CD14-positive monocyte (primary cell): Measurements from ENCODE around the gene BCL2L14. TPM values are rescaled to one million over a fixed set of nuclear protein-coding genes. Genes with fewer than 3 reads are reported as not detected.

Source experiments
- DNase-seq, 3 donors: peaks; one replicate each; pipeline ENCODE4 v3.0.0-alpha.2; 2011 to 2022
- H2AFZ ChIP-seq: 2 replicates; pipeline ENCODE4 v1.6.0; 2012; ENCODE audit warnings: mild to moderate bottlenecking, low read depth, low read length, inconsistent platforms; ENCODE audit not compliant: insufficient read depth, poor library complexity, severe bottlenecking
- H3K27ac ChIP-seq, 2 donors: 1 replicate in 1 of 2; 2 replicates in 1 of 2; pipeline ENCODE4 v1.5.1; 2012 to 2013; ENCODE audit warnings: low read length in 2 of 2, control low read depth in 1 of 2, inconsistent platforms in 1 of 2, low read depth in 1 of 2, mild to moderate bottlenecking in 1 of 2
- H3K27me3 ChIP-seq, 2 donors: one replicate each; pipeline versions ENCODE4 v1.6.0 to v1.6.1; 2011 to 2013; ENCODE audit warnings: low read length in 2 of 2; ENCODE audit not compliant: control insufficient read depth in 2 of 2, insufficient read depth in 2 of 2
- H3K36me3 ChIP-seq, 2 donors: replicated peaks in 1 of 2; 1 replicate in 1 of 2; 2 replicates in 1 of 2; pipeline versions ENCODE4 v1.5.1 to v1.6.1; 2012 to 2013; ENCODE audit warnings: low read length in 2 of 2, control low read depth in 1 of 2, inconsistent platforms in 1 of 2, mild to moderate bottlenecking in 1 of 2; ENCODE audit not compliant: insufficient read depth in 2 of 2, control insufficient read depth in 1 of 2
- H3K4me1 ChIP-seq, 2 donors: 1 replicate in 1 of 2; 2 replicates in 1 of 2; pipeline versions ENCODE4 v1.5.1 to v1.6.1; 2012 to 2013; ENCODE audit warnings: low read length in 2 of 2, control low read depth in 1 of 2, inconsistent platforms in 1 of 2, mild to moderate bottlenecking in 1 of 2, moderate library complexity in 1 of 2; ENCODE audit not compliant: insufficient read depth in 2 of 2, control insufficient read depth in 1 of 2
- H3K4me2 ChIP-seq: replicated peaks from 2 replicates; pipeline ENCODE3; 2012; ENCODE audit warnings: low read length, moderate library complexity, mild to moderate bottlenecking; ENCODE audit not compliant: poor library complexity, severe bottlenecking; ENCODE audit errors: extremely low read depth
- H3K4me3 ChIP-seq, 3 experiments: fragments of 200-600 bp in 1 of 3; sonication (generic) in 1 of 3; replicated peaks in 1 of 3; 1 replicate in 2 of 3; 2 replicates in 1 of 3; pipeline ENCODE4 v1.5.1; 2011 to 2013; ENCODE audit warnings: low read length in 3 of 3, mild to moderate bottlenecking in 3 of 3, control low read depth in 2 of 3, low read depth in 2 of 3, inconsistent platforms in 1 of 3, moderate library complexity in 1 of 3
- H3K79me2 ChIP-seq: 2 replicates; pipeline ENCODE4 v1.6.0; 2012; ENCODE audit warnings: mild to moderate bottlenecking, control low read depth, inconsistent platforms, low read length, moderate library complexity; ENCODE audit not compliant: insufficient read depth
- H3K9ac ChIP-seq: 2 replicates; pipeline ENCODE4 v1.6.0; 2017; ENCODE audit warnings: low read length, mild to moderate bottlenecking; ENCODE audit not compliant: insufficient read depth, poor library complexity, severe bottlenecking
- H3K9me3 ChIP-seq, 2 donors: replicated peaks in 1 of 2; 1 replicate in 1 of 2; 2 replicates in 1 of 2; pipeline versions ENCODE4 v1.5.1 to v1.6.1; 2012 to 2013; ENCODE audit warnings: low read length in 2 of 2, control low read depth in 1 of 2; ENCODE audit not compliant: control insufficient read depth in 1 of 2, insufficient read depth in 1 of 2
- H4K20me1 ChIP-seq: 2 replicates; pipeline ENCODE4 v1.6.0; 2012; ENCODE audit warnings: mild to moderate bottlenecking, low read length, control low read depth, moderate library complexity; ENCODE audit not compliant: insufficient read depth
- H3K27ac Mint-ChIP-seq, 7 donors: one replicate each; pipeline ENCODE4 v1.8.0; 2020; ENCODE audit warnings: mild to moderate bottlenecking in 7 of 7, mixed read lengths in 7 of 7, moderate library complexity in 6 of 7, inconsistent platforms in 2 of 7
- H3K27me3 Mint-ChIP-seq, 3 donors: one replicate each; pipeline ENCODE4 v1.8.0; 2021 to 2022; ENCODE audit warnings: low read depth in 3 of 3, mild to moderate bottlenecking in 3 of 3, mixed read lengths in 3 of 3, moderate library complexity in 3 of 3, inconsistent platforms in 1 of 3
- H3K36me3 Mint-ChIP-seq, 2 donors: one replicate each; pipeline ENCODE4 v1.8.0; 2020; ENCODE audit warnings: mixed read lengths in 2 of 2, inconsistent platforms in 1 of 2, mild to moderate bottlenecking in 1 of 2
- H3K4me1 Mint-ChIP-seq: one replicate; pipeline ENCODE4 v1.8.0; 2020; ENCODE audit warnings: mild to moderate bottlenecking, mixed read lengths
- H3K4me3 Mint-ChIP-seq, 2 donors: one replicate each; pipeline ENCODE4 v1.8.0; 2020; ENCODE audit warnings: mild to moderate bottlenecking in 2 of 2, mixed read lengths in 2 of 2, moderate library complexity in 1 of 2
- H3K9me3 Mint-ChIP-seq, 7 donors: one replicate each; pipeline ENCODE4 v1.8.0; 2020 to 2022; ENCODE audit warnings: mixed read lengths in 7 of 7, mild to moderate bottlenecking in 6 of 7, moderate library complexity in 6 of 7, inconsistent platforms in 2 of 7
- WGBS: methylation state at CpG from one replicate; pipeline ENCODE4 v1.1.5; 2013; ENCODE audit warnings: missing lambda C conversion rate; ENCODE audit not compliant: insufficient coverage; 5-methylcytosine and 5-hydroxymethylcytosine counted together
- intact Hi-C, 2 donors: fragments of 100-400 bp; cut with micrococcal nuclease; formaldehyde crosslinking; loops; one replicate each; pipeline versions ENCODE4 v1.15.0 to v1.15.1; 2023
- polyA plus RNA-seq, 3 donors: library from polyadenylated mRNA; depleted of rRNA in 1 of 3; unstranded in 2 of 3; stranded (reverse) in 1 of 3; fragments of 300-500 nt in 2 of 3; fragments of >200 nt in 1 of 3; fragmentation: Illumina TruSeq in 2 of 3; gene quantifications; 1 replicate in 2 of 3; 2 replicates in 1 of 3; pipeline ENCODE4 v1.2.3, GENCODE V29; 2012 to 2021
- TF ChIP-seq, protein P1 (sequence below): fragments of 200-600 bp; IDR thresholded peaks from one replicate; pipeline ENCODE4 v1.8.0; 2022; ENCODE audit warnings: antibody characterized with exemption, mild to moderate bottlenecking

Gene BCL2L14
- polyA plus RNA-seq, 3 donors: not detected

- Histone ChIP-seq H3K9ac (no peak overlapping the region), H3K9me3 (no peaks in the 10 kb centered on the region), H3K27me3 (no peaks in the 10 kb centered on the region), H3K4me2 (no peak overlapping the region), H3K4me3 (no peak overlapping the region), H4K20me1 (no peaks in the 10 kb centered on the region), H3K79me2 (no peaks in the 10 kb centered on the region), H3K27ac (no peak overlapping the region), H3K36me3 (no peaks in the 10 kb centered on the region), H3K4me1 (no peaks in the 10 kb centered on the region), H2AFZ (no peak overlapping the region)
- Mint-ChIP-seq H3K4me1 (no peaks in the 10 kb centered on the region), H3K4me3 (no peak overlapping the region), H3K36me3 (no peaks in the 10 kb centered on the region), H3K27me3 (peaks cover 0 to 7% (median 2%) of the 10 kb centered on the region in 3 donors), H3K27ac (no peak overlapping the region), H3K9me3 (peaks cover 0 to 2% (median 0%) of the 10 kb centered on the region in 7 donors)
- DNase-seq: no peak
- intact Hi-C loops: no loop called here
- WGBS: 89% methylated on average over 4 of the region's 6 CpGs
- TF ChIP-seq, protein P1, sequence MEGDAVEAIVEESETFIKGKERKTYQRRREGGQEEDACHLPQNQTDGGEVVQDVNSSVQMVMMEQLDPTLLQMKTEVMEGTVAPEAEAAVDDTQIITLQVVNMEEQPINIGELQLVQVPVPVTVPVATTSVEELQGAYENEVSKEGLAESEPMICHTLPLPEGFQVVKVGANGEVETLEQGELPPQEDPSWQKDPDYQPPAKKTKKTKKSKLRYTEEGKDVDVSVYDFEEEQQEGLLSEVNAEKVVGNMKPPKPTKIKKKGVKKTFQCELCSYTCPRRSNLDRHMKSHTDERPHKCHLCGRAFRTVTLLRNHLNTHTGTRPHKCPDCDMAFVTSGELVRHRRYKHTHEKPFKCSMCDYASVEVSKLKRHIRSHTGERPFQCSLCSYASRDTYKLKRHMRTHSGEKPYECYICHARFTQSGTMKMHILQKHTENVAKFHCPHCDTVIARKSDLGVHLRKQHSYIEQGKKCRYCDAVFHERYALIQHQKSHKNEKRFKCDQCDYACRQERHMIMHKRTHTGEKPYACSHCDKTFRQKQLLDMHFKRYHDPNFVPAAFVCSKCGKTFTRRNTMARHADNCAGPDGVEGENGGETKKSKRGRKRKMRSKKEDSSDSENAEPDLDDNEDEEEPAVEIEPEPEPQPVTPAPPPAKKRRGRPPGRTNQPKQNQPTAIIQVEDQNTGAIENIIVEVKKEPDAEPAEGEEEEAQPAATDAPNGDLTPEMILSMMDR: no peak
Observed at GRCh38 chr12:12097891-12098690, 27.4 kb downstream of the BCL2L14 start.

- Histone ChIP-seq H3K4me1 (no peaks in the 10 kb centered on the region), H3K9me3 (peaks cover 0 to 2% of the 10 kb centered on the region in 2 donors), H2AFZ (no peak overlapping the region), H3K36me3 (no peaks in the 10 kb centered on the region), H3K4me2 (no peak overlapping the region), H3K27ac (no peak overlapping the region), H4K20me1 (no peaks in the 10 kb centered on the region), H3K9ac (no peak overlapping the region), H3K4me3 (no peak overlapping the region), H3K79me2 (no peaks in the 10 kb centered on the region), H3K27me3 (no peaks in the 10 kb centered on the region)
- H3K27me3 Mint-ChIP-seq: peaks cover under 1 to 7% (median 2%) of the 10 kb centered on the region in 3 donors
- H3K36me3 Mint-ChIP-seq: no peaks in the 10 kb centered on the region
- no peak for DNase-seq
- H3K4me1 Mint-ChIP-seq: no peaks in the 10 kb centered on the region
- H3K27ac Mint-ChIP-seq: no peak overlapping the region
- intact Hi-C loops: no loop called here
- TF ChIP-seq, protein P1: no peak
- peaks cover 0 to 4% (median 2%) of the 10 kb centered on the region in 7 donors for H3K9me3 Mint-ChIP-seq
- H3K4me3 Mint-ChIP-seq: no peak overlapping the region
- WGBS: 100% methylated on average over 1 of the region's 3 CpGs
Observed at GRCh38 chr12:12098691-12099015, 27.9 kb downstream of the BCL2L14 start.
